Fibroblast of gingiva (primary cell): ENCODE results near the gene EXOC4.

Experiments used
- DNase-seq: peaks from one replicate; pipeline ENCODE4 v3.0.0-alpha.2; 2011; ENCODE audit warnings: low read depth

EXOC4 gene

GRCh38 chr7:133706016-133706415 is 453.1 kb downstream of the EXOC4 start:
- DNase-seq: no peak

GRCh38 chr7:133709036-133709880 is 456.4 kb downstream of the EXOC4 start:
- DNase-seq: peak; percentile 15

GRCh38 chr7:133712544-133712943 is 459.7 kb downstream of the EXOC4 start:
- no peak for DNase-seq

GRCh38 chr7:133714654-133715053 is 461.8 kb downstream of the EXOC4 start:
- DNase-seq: no peak

- DNase-seq: no peak
These were observed 465.3 kb downstream of the EXOC4 start for GRCh38 chr7:133718131-133718530.

- no peak for DNase-seq
These were observed 470.2 kb downstream of the EXOC4 start for GRCh38 chr7:133723044-133723443.

GRCh38 chr7:133724148-133724547 is 471.3 kb downstream of the EXOC4 start:
- DNase-seq: no peak

GRCh38 chr7:133724694-133725093 is 471.8 kb downstream of the EXOC4 start:
- DNase-seq: no peak

GRCh38 chr7:133727476-133728214 is 474.8 kb downstream of the EXOC4 start:
- DNase-seq: no peak

- DNase-seq: peak; percentile 24
These were observed 477.5 kb downstream of the EXOC4 start for GRCh38 chr7:133730360-133730759.

- DNase-seq: no peak
These were observed 480.5 kb downstream of the EXOC4 start for GRCh38 chr7:133733401-133733800.

- DNase-seq: no peak
These were observed 482.3 kb downstream of the EXOC4 start for GRCh38 chr7:133735222-133735621.

- no peak for DNase-seq
These were observed 486.9 kb downstream of the EXOC4 start for GRCh38 chr7:133739817-133740216.

- no peak for DNase-seq
These were observed 488.2 kb downstream of the EXOC4 start for GRCh38 chr7:133741078-133741477.

GRCh38 chr7:133741703-133742102 is 488.8 kb downstream of the EXOC4 start:
- no peak for DNase-seq

GRCh38 chr7:133742709-133743538 is 490.0 kb downstream of the EXOC4 start:
- peak; percentile 3 for DNase-seq

GRCh38 chr7:133744451-133744850 is 491.6 kb downstream of the EXOC4 start:
- no peak for DNase-seq

- DNase-seq: no peak
These were observed 493.4 kb downstream of the EXOC4 start for GRCh38 chr7:133746305-133746704.

GRCh38 chr7:133746847-133747246 is 494.0 kb downstream of the EXOC4 start:
- DNase-seq: no peak

GRCh38 chr7:133748443-133749407 is 495.8 kb downstream of the EXOC4 start:
- DNase-seq: no peak

GRCh38 chr7:133750287-133750686 is 497.4 kb downstream of the EXOC4 start:
- no peak for DNase-seq
